HK-2 (cell line): ENCODE results near the gene RNF31.

Source experiments
- DNase-seq: peaks from one replicate; pipeline ENCODE4 v3.0.0-alpha.2; 2018; ENCODE audit not compliant: unreplicated experiment

RNF31 gene

DNA sequence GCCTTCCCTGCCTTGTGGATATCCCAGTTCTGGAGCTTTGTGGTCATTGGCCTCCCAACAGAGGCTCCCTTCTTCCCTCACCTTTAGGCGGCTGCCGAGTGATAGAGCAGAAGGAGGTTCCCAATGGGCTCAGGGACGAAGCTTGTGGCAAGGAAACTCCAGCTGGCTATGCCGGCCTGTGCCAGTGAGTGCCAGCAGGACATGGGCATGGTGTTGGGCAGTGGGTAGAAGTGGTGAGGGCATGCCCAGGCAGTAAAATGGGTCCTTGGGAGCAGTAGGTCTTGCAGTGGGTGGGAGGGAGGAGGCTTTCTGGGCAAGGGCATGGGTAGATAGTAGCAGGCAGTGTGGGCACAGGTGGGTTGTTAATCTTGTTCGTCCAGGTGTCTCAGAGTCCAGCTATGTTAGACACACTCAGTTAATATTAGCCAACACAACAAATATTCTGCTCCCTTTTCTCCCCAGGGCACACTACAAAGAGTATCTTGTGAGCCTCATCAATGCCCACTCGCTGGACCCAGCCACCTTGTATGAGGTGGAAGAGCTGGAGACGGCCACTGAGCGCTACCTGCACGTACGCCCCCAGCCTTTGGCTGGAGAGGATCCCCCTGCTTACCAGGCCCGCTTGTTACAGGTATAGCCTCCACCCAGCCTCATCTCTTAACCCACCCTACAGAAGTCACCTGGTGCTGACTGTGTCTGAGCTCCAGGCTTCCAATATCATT, 12.6 kb downstream of the RNF31 start:
- no peak for DNase-seq

DNA sequence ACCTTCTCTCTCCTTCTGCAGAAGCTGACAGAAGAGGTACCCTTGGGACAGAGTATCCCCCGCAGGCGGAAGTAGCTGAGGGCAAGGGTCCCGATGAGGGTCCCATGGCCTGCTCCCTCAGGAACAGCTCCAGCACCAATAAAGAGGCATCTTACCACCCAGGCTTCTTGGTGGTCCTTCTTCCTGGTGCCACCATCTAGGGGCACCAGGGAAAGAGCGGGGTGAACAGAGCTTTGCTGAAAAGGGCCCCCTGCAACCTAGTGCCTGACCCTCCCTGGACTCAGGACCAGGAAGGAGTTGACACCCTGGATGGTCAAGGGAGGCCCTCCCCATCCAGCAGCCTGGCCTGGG, 13.2 kb downstream of the RNF31 start:
- no peak for DNase-seq

- peak; percentile 98 for DNase-seq
Observed at GRCh38 chr14:24160850-24161804, 13.8 kb downstream of the RNF31 start, which contains the start of gene IRF9. TSS of gene IRF9 (plus strand) at chr14:24161265. CDS start at chr14:24162145, 880 bp downstream.

DNA sequence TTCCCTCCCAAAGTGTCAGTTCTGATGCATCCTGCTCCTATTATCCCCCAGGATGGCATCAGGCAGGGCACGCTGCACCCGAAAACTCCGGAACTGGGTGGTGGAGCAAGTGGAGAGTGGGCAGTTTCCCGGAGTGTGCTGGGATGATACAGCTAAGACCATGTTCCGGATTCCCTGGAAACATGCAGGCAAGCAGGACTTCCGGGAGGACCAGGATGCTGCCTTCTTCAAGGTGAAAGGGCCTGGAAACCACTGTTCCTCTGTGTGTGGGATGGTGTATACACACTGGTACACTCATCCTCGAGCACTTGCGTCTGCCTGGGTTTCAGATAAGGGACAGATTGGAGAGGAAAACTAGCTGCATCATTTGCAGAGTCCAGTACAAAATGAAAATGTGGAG, 14.8 kb downstream of the RNF31 start:
- DNase-seq: no peak

- no peak for DNase-seq
Observed at GRCh38 chr14:24164518-24164991, 17.3 kb downstream of the RNF31 start.

DNA sequence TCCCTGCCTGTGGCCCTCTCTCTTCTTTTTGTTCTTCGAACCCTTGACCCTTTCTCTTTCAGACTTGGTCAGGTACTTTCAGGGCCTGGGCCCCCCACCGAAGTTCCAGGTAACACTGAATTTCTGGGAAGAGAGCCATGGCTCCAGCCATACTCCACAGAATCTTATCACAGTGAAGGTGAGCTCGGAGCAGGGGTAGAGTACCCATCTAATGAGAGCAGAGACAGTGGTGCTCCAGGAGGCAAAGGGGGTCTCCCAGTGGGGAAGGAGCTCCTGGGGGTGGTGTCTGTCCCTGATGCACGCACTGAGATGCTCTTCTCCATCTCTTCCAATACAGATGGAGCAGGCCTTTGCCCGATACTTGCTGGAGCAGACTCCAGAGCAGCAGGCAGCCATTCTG, 18.5 kb downstream of the RNF31 start:
- DNase-seq: no peak

DNA sequence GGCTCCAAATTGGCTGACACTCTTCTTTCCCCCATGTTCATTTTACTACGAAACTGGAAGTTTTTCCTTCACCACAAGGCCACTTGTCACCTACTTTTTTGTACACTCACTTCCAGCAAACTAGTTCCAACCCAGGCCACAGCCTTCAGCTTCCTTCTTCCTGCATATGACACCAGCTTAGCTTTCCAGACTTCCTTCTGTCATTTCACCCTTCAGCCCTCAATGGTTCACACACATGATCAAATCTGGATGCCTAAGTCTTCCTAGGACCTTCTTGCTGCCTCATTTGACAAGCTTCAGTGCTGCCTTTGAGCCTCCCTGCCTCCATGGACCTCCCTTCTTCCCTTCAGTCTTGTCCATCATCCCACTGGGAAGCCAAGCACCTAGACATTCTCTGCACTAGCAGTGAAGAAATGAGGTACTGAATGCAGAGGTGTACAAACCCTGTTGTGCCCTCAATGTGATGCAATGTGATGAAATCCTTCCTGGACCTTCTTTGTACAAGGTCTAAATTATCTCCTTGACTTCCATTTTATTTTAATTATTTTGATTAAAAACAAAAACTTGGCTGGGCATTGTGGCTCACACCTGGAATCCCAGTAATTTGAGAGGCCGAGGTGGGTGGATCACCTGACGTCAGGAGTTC, 20.3 kb downstream of the RNF31 start:
- DNase-seq: no peak

DNA sequence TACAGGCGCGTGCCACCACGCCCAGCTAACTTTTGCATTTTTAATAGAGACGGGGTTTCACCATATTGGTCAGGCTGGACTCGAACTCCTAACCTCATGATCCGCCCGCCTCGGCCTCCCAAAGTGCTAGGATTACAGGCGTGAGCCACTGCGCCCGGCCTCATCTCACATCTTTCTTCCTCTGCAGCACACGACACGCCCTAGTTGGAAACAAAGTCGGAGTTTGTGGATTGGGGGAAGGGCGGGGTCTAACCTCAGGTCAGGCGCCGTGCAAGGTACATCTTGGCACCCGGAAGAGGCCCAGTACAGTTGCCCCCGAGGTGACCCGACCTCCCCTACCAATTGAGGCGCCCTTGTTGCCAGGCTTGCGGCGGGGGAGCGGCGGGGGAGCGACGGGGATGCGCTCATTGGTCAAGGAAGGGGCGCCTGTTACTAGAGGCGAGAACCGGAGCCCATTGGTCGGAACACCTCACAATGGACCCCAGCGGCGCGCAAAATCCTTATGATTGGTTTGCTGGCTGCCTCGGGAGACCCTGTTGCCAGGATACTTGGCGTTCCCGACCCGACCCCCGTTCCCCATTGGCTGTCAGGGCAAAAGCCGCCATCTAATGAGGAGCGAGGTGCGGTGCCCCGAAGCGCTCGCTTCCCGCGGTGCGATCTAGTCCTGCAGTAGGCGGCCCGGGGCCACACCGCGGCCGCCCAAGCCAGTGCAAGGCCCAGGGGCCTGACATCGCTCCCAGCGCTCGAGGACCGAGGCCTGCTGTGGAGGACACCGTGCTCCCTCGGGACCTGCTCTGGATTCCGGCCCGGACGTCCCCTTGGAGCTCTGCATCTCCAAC, 24.3 kb downstream of the RNF31 start, which contains the start of gene REC8:
Gene REC8 (plus strand): TSS at position 659 of the 839 bp plus-strand sequence. CDS start 473 bp downstream, outside the sequence.
- DNase-seq: no peak

GRCh38 chr14:24172261-24172860, 25.1 kb downstream of the RNF31 start:
- DNase-seq: no peak

DNA sequence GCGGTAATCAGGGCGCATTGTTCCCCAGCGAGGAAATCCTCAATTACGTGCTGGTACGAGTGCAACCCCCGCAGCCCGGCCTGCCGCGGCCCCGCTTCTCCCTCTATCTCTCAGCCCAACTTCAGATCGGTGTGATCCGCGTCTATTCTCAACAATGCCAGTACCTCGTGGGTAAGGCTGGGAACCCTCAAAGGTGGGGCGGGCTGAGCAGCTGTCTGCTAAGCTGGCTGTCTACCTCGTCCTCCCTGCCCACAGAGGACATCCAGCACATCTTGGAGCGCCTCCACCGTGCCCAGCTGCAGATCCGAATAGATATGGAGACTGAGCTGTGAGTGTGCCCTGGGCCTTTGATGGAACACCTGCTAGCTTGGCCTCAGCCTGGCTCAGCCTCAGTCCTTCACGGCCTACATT, 25.6 kb downstream of the RNF31 start:
- DNase-seq: no peak

GRCh38 chr14:24176599-24176998, 29.3 kb downstream of the RNF31 start:
- DNase-seq: no peak

DNA sequence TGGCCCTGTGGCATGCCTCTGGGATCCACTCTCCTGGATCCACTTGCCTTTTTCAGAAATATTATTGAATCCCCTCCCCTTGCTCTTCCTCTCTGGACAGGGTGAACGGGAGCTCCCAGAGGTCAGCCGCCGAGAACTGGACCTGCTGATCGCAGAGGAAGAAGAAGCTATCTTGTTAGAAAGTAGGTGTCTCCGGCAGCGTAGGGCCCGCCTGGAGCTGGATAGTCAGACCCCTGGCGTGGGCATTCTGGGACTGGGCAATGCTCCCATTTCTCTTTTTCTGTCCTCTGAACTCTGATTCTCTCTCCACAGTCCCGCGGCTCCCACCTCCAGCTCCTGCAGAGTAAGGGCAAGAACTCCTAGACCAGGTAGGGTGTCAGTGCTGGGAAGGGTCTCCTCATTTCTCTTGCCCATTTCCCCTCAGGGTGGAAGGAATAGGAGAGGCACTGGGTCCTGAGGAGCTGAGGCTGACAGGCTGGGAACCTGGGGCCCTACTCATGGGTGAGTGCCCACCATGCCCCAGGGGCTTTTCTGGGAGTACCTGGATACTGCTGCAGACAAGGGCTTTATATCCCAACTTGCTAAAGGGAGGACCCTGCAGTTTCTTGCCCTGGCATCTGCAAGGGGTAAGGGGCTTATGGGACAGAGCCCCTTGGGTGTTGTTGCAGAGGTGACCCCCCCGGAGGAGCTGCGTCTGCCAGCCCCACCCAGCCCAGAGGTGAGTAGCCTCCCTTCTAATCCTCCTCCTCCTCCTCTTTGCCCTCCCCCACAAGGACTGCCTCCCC, 29.9 kb downstream of the RNF31 start:
- no peak for DNase-seq

DNA sequence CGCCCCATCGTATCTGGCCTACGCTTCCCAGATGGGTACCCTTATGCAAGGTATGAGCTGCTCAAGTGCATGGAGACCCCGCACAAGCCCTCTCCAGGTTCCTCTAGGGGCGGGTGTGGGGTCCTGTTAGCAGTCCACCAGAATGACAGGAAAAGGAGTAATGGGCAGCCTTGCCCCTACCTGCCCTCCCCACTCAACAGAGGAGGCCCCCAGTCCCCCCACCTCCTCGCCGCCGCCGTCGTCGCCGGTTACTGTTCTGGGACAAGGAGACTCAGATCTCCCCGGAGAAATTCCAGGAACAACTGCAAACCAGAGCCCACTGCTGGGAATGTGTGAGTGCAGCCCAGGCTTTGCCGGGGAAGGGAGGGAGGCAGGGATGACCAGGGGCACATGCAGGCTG, 30.6 kb downstream of the RNF31 start:
- no peak for DNase-seq

GRCh38 chr14:24178399-24179178, 31.3 kb downstream of the RNF31 start:
- no peak for DNase-seq

DNA sequence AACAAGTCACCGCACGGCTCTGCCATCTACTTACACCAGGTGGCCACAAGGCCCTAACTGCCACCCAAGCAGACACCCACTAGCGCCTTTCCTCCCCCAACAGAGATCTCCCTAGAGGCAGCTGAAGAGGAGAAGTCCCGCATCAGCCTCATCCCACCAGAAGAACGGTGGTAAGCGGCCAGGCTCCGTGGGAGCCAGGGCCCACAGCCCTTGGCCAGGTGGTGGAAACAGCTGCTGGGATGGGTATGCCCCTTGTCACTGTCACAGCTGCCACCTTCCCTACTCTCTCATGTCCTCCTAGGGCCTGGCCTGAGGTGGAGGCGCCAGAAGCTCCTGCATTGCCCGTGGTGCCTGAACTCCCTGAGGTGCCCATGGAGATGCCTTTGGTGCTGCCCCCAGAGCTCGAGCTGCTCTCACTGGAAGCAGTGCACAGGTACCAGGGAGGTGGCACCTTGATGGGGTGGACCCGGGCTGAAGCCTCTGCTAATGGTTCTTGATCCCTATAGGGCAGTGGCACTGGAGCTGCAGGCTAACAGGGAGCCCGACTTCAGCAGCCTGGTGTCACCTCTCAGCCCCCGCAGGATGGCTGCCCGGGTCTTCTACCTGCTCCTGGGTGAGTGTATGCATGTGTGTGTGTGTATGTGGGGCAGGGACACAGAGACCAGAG, 32.1 kb downstream of the RNF31 start:
- no peak for DNase-seq

GRCh38 chr14:24179961-24180796, 32.9 kb downstream of the RNF31 start:
- DNase-seq: peak; percentile 65

- DNase-seq: no peak
Observed at GRCh38 chr14:24181371-24182077, 34.2 kb downstream of the RNF31 start.
